HEK293T (cell line): Measurements from ENCODE around the gene SLF2.

Experiments
- BHLHE40 ChIP-seq: fragments of 450-650 bp; IDR thresholded peaks from 2 replicates; pipeline ENCODE4 v1.6.1; 2016; ENCODE audit warnings: mild to moderate bottlenecking, moderate library complexity, borderline replicate concordance
- CTBP1 ChIP-seq: fragments of 450-650 bp; IDR thresholded peaks from 2 replicates; pipeline ENCODE4 v1.6.1; 2016; ENCODE audit warnings: borderline replicate concordance
- FOXA1 ChIP-seq: fragments of 450-650 bp; IDR thresholded peaks from 2 replicates; pipeline ENCODE4 v1.6.1; 2016; ENCODE audit warnings: mild to moderate bottlenecking
- FOXK2 ChIP-seq: fragments of 450-650 bp; IDR thresholded peaks from 2 replicates; pipeline ENCODE4 v1.6.1; 2016; ENCODE audit warnings: mild to moderate bottlenecking
- LEF1 ChIP-seq: fragments of 450-650 bp; IDR thresholded peaks from 2 replicates; pipeline ENCODE4 v1.6.1; 2017; ENCODE audit warnings: mild to moderate bottlenecking, borderline replicate concordance
- PKNOX1 ChIP-seq: fragments of 450-650 bp; IDR thresholded peaks from 2 replicates; pipeline ENCODE4 v1.6.1; 2016
- SP1 ChIP-seq: fragments of 450-650 bp; IDR thresholded peaks from 2 replicates; pipeline ENCODE4 v1.6.1; 2017
- SUZ12 ChIP-seq: fragments of 450-650 bp; IDR thresholded peaks from 2 replicates; pipeline ENCODE4 v1.6.1; 2016; ENCODE audit warnings: mild to moderate bottlenecking

- no peak for TF ChIP-seq FOXK2
- no peak for TF ChIP-seq SP1
- no peak for TF ChIP-seq PKNOX1
- no peak for TF ChIP-seq SUZ12
- no peak for TF ChIP-seq BHLHE40
- no peak for TF ChIP-seq CTBP1
- no peak for TF ChIP-seq LEF1
- TF ChIP-seq FOXA1: no peak
Measured at GRCh38 chr10:100908378-100908777, 4.4 kb upstream of the SLF2 start.
